ENCODE measurements around the gene LAMA2.

DNA sequence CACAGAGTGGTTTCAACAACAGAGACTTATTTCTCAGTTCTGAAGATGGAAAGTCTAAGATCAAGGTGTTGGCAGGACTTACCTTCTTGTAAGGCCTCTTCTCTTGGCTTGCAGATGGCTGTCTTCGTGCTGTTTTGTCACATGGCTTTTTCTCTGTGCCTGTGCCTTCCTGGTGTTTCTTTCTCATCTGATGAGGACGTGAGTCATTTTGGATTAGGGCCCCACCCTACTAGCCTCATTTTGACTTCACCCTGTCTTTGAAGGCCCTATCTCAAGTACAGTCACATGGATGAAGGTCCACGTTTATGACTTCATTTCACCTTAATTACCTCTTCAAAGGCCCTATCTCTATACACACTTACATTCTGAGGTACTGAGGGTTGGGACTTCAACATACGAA lies 41.4 kb upstream of the LAMA2 start:
- no peak for TF ChIP-seq CTCF (IDR thresholded peaks at IDR 0.05; ENCODE audit: extremely low read depth in 1 of 2, insufficient read depth in 1 of 2, low read depth in 1 of 2, low read length in 2 of 2)
- TF ChIP-seq POLR2A (IDR thresholded peaks at IDR 0.05; ENCODE audit: low read depth, low read length): no peak

Data from endothelial cell of umbilical vein (primary cell).